K562 (cell line): ENCODE results near the gene EIF4E2. TPM values are rescaled to one million over a fixed set of nuclear protein-coding genes. Genes with fewer than 3 reads are reported as not detected.

Experiments used
- FOXK2 ChIP-seq, 2 experiments: fragments of 450-650 bp; IDR thresholded peaks in 1 of 2; conservative IDR thresholded peaks in 1 of 2; 2 replicates each; pipeline ENCODE4 v1.6.1; 2016; ENCODE audit warnings: low read depth in 2 of 2, mild to moderate bottlenecking in 1 of 2
- NELFE ChIP-seq: IDR thresholded peaks from 2 replicates; pipeline ENCODE4 v1.6.1; 2011; ENCODE audit warnings: mild to moderate bottlenecking; ENCODE audit not compliant: insufficient read depth, insufficient read length
- NFRKB ChIP-seq: fragments of 450-650 bp; IDR thresholded peaks from 2 replicates; pipeline ENCODE4 v1.6.1; 2016; ENCODE audit warnings: low read depth
- NFXL1 ChIP-seq: fragments of 450-650 bp; formaldehyde crosslinking; IDR thresholded peaks from 2 replicates; pipeline ENCODE4 v1.4.0; 2021; ENCODE audit warnings: mild to moderate bottlenecking
- POLR2AphosphoS2 ChIP-seq: IDR thresholded peaks from 2 replicates; pipeline ENCODE4 v1.6.1; 2012; ENCODE audit warnings: low read length, improper control_type of control experiment
- RBM14 ChIP-seq: fragments of 200-400 bp; formaldehyde crosslinking; IDR thresholded peaks from 2 replicates; pipeline ENCODE4 v1.6.1; 2018; ENCODE audit warnings: low read depth, mild to moderate bottlenecking, low read length, moderate library complexity, borderline replicate concordance; ENCODE audit not compliant: insufficient read depth
- RBM17 ChIP-seq: fragments of 200-400 bp; formaldehyde crosslinking; IDR thresholded peaks from 2 replicates; pipeline ENCODE4 v1.6.1; 2017; ENCODE audit warnings: low read depth, mild to moderate bottlenecking, low read length, borderline replicate concordance
- polyA plus RNA-seq, 8 experiments: library from polyadenylated mRNA; depleted of rRNA in 4 of 8; stranded (reverse) in 5 of 8; unstranded in 3 of 8; fragments of >200 nt; fragmentation: Nextera tagmentation in 2 of 8; fragmentation: Illumina TruSeq in 1 of 8; extraction: Ambion mirVana in 2 of 8; extraction: Trizol in 1 of 8; gene quantifications; 2 replicates each; pipeline versions ENCODE4 v1.2.1 to v1.2.3, GENCODE V29; 2011 to 2014; ENCODE audit warnings: inconsistent platforms in 1 of 8, missing spikeins in 1 of 8
- total RNA-seq, 7 experiments: library from RNA; depleted of rRNA in 6 of 7; stranded (reverse); fragments of >200 nt in 6 of 7; fragmentation: Illumina TruSeq in 2 of 7; extraction: Trizol in 2 of 7; gene quantifications; 2 replicates each; pipeline versions ENCODE4 v1.2.1 to v1.2.3, GENCODE V29; 2011 to 2021; ENCODE audit warnings: low replicate concordance in 1 of 7
- TF ChIP-seq, protein P1 (sequence below): fragments of 450-650 bp; IDR thresholded peaks from 2 replicates; pipeline ENCODE4 v1.6.1; 2017; ENCODE audit warnings: antibody characterized with exemption
- TF ChIP-seq, protein P2 (sequence below): fragments of 450-650 bp; IDR thresholded peaks from 2 replicates; pipeline ENCODE4 v1.6.1; 2016; ENCODE audit warnings: mild to moderate bottlenecking, moderate library complexity
- TF ChIP-seq, protein P3 (sequence below): fragments of 450-650 bp; IDR thresholded peaks from 2 replicates; pipeline ENCODE4 v1.6.1; 2017; ENCODE audit warnings: antibody characterized with exemption, mild to moderate bottlenecking

EIF4E2 gene
- total and polyA plus RNA-seq, 9 of the 15 experiments (the other 6 are each of a cell fraction or from before 2014, with no cell fraction given), result 33.9 to 169 (median 77.5) TPM

DNA sequence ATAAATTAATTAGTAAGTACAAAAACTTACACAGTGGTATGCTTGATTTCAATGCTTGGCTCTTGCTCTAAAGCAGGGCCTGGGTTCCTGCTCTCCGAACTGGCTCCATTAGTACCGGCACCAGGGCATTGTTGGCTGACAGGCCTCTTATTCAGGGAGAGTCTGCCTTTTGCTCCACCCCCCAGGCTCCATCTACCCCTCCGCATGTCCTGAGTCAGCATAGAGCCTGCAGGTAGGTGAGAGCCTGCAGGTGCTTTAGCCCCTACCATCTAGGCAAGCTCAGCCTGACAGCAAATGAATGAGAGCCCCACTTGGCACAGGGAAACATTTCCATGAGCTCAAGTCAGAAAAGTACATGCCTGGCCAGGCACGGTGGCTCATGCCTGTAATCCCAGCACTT lies 47.8 kb downstream of the EIF4E2 start (continued):
- TF ChIP-seq FOXK2 (conservative IDR thresholded peaks at IDR 0.05 in 1 of 2, IDR thresholded peaks at IDR 0.05 in 1 of 2; ENCODE audit: low read depth in 2 of 2) (no peak), POLR2AphosphoS2 (no peak), NFXL1 (CRISPR knock-in tag) (no peak), RBM17 (no peak), RBM14 (no peak), NELFE (no peak), NFRKB (no peak)
- TF ChIP-seq, protein P1, sequence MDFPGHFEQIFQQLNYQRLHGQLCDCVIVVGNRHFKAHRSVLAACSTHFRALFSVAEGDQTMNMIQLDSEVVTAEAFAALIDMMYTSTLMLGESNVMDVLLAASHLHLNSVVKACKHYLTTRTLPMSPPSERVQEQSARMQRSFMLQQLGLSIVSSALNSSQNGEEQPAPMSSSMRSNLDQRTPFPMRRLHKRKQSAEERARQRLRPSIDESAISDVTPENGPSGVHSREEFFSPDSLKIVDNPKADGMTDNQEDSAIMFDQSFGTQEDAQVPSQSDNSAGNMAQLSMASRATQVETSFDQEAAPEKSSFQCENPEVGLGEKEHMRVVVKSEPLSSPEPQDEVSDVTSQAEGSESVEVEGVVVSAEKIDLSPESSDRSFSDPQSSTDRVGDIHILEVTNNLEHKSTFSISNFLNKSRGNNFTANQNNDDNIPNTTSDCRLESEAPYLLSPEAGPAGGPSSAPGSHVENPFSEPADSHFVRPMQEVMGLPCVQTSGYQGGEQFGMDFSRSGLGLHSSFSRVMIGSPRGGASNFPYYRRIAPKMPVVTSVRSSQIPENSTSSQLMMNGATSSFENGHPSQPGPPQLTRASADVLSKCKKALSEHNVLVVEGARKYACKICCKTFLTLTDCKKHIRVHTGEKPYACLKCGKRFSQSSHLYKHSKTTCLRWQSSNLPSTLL, result no peak
- TF ChIP-seq, protein P2, sequence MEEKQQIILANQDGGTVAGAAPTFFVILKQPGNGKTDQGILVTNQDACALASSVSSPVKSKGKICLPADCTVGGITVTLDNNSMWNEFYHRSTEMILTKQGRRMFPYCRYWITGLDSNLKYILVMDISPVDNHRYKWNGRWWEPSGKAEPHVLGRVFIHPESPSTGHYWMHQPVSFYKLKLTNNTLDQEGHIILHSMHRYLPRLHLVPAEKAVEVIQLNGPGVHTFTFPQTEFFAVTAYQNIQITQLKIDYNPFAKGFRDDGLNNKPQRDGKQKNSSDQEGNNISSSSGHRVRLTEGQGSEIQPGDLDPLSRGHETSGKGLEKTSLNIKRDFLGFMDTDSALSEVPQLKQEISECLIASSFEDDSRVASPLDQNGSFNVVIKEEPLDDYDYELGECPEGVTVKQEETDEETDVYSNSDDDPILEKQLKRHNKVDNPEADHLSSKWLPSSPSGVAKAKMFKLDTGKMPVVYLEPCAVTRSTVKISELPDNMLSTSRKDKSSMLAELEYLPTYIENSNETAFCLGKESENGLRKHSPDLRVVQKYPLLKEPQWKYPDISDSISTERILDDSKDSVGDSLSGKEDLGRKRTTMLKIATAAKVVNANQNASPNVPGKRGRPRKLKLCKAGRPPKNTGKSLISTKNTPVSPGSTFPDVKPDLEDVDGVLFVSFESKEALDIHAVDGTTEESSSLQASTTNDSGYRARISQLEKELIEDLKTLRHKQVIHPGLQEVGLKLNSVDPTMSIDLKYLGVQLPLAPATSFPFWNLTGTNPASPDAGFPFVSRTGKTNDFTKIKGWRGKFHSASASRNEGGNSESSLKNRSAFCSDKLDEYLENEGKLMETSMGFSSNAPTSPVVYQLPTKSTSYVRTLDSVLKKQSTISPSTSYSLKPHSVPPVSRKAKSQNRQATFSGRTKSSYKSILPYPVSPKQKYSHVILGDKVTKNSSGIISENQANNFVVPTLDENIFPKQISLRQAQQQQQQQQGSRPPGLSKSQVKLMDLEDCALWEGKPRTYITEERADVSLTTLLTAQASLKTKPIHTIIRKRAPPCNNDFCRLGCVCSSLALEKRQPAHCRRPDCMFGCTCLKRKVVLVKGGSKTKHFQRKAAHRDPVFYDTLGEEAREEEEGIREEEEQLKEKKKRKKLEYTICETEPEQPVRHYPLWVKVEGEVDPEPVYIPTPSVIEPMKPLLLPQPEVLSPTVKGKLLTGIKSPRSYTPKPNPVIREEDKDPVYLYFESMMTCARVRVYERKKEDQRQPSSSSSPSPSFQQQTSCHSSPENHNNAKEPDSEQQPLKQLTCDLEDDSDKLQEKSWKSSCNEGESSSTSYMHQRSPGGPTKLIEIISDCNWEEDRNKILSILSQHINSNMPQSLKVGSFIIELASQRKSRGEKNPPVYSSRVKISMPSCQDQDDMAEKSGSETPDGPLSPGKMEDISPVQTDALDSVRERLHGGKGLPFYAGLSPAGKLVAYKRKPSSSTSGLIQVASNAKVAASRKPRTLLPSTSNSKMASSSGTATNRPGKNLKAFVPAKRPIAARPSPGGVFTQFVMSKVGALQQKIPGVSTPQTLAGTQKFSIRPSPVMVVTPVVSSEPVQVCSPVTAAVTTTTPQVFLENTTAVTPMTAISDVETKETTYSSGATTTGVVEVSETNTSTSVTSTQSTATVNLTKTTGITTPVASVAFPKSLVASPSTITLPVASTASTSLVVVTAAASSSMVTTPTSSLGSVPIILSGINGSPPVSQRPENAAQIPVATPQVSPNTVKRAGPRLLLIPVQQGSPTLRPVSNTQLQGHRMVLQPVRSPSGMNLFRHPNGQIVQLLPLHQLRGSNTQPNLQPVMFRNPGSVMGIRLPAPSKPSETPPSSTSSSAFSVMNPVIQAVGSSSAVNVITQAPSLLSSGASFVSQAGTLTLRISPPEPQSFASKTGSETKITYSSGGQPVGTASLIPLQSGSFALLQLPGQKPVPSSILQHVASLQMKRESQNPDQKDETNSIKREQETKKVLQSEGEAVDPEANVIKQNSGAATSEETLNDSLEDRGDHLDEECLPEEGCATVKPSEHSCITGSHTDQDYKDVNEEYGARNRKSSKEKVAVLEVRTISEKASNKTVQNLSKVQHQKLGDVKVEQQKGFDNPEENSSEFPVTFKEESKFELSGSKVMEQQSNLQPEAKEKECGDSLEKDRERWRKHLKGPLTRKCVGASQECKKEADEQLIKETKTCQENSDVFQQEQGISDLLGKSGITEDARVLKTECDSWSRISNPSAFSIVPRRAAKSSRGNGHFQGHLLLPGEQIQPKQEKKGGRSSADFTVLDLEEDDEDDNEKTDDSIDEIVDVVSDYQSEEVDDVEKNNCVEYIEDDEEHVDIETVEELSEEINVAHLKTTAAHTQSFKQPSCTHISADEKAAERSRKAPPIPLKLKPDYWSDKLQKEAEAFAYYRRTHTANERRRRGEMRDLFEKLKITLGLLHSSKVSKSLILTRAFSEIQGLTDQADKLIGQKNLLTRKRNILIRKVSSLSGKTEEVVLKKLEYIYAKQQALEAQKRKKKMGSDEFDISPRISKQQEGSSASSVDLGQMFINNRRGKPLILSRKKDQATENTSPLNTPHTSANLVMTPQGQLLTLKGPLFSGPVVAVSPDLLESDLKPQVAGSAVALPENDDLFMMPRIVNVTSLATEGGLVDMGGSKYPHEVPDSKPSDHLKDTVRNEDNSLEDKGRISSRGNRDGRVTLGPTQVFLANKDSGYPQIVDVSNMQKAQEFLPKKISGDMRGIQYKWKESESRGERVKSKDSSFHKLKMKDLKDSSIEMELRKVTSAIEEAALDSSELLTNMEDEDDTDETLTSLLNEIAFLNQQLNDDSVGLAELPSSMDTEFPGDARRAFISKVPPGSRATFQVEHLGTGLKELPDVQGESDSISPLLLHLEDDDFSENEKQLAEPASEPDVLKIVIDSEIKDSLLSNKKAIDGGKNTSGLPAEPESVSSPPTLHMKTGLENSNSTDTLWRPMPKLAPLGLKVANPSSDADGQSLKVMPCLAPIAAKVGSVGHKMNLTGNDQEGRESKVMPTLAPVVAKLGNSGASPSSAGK, result no peak
- TF ChIP-seq, protein P3, sequence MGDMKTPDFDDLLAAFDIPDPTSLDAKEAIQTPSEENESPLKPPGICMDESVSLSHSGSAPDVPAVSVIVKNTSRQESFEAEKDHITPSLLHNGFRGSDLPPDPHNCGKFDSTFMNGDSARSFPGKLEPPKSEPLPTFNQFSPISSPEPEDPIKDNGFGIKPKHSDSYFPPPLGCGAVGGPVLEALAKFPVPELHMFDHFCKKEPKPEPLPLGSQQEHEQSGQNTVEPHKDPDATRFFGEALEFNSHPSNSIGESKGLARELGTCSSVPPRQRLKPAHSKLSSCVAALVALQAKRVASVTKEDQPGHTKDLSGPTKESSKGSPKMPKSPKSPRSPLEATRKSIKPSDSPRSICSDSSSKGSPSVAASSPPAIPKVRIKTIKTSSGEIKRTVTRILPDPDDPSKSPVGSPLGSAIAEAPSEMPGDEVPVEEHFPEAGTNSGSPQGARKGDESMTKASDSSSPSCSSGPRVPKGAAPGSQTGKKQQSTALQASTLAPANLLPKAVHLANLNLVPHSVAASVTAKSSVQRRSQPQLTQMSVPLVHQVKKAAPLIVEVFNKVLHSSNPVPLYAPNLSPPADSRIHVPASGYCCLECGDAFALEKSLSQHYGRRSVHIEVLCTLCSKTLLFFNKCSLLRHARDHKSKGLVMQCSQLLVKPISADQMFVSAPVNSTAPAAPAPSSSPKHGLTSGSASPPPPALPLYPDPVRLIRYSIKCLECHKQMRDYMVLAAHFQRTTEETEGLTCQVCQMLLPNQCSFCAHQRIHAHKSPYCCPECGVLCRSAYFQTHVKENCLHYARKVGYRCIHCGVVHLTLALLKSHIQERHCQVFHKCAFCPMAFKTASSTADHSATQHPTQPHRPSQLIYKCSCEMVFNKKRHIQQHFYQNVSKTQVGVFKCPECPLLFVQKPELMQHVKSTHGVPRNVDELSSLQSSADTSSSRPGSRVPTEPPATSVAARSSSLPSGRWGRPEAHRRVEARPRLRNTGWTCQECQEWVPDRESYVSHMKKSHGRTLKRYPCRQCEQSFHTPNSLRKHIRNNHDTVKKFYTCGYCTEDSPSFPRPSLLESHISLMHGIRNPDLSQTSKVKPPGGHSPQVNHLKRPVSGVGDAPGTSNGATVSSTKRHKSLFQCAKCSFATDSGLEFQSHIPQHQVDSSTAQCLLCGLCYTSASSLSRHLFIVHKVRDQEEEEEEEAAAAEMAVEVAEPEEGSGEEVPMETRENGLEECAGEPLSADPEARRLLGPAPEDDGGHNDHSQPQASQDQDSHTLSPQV, result no peak
